ENCODE data around the gene KSR1. TPM values are rescaled to one million over a fixed set of nuclear protein-coding genes. Genes with fewer than 3 reads are reported as not detected.
"Not testable (repeated sequence)": the region's sequence is repeated elsewhere in the genome, so short reads cannot be mapped to it uniquely, and the experiment has no call there.

KSR1 gene
- total and polyA plus RNA-seq, 12 donors, result 16.0 to 50.4 (median 38.5) TPM

DNA sequence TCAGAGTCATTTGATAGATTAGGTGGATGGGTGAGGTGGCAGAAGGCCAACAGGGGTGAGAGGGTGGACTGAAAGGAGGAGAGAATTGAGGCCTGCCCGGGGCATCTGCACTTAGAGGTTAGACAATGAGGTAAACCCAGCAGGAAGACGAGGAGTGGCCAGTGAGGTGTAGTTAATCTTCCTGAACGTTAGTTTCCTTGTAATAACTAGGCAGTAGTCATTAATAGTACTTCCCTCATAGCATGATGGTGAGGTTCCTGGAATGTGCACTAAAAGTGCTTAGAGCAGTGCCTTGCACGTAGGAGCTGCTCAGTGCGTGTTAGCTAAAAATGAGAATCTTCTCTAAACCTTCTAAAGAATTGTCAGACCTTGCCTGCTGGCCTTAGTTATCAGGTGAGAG is 13.5 kb upstream of the KSR1 start:
- intact Hi-C loops (cut with DNase I), result no loop called here
- H3K9me3 ChIP-seq (replicated peaks in 1 of 3), result no peaks in the 10 kb centered on the region
- no peak for DNase-seq
- TF ChIP-seq POLR2A (IDR thresholded peaks at IDR 0.05), result no peak
- TF ChIP-seq, protein P1, sequence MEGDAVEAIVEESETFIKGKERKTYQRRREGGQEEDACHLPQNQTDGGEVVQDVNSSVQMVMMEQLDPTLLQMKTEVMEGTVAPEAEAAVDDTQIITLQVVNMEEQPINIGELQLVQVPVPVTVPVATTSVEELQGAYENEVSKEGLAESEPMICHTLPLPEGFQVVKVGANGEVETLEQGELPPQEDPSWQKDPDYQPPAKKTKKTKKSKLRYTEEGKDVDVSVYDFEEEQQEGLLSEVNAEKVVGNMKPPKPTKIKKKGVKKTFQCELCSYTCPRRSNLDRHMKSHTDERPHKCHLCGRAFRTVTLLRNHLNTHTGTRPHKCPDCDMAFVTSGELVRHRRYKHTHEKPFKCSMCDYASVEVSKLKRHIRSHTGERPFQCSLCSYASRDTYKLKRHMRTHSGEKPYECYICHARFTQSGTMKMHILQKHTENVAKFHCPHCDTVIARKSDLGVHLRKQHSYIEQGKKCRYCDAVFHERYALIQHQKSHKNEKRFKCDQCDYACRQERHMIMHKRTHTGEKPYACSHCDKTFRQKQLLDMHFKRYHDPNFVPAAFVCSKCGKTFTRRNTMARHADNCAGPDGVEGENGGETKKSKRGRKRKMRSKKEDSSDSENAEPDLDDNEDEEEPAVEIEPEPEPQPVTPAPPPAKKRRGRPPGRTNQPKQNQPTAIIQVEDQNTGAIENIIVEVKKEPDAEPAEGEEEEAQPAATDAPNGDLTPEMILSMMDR (IDR thresholded peaks at IDR 0.05), result no peak
- 37 to 64% (median 46%) methylated on average over 5 of the region's 5 CpGs for WGBS, 4 donors
- peaks cover 0 to 6% of the 10 kb centered on the region in 2 donors for H3K4me1 ChIP-seq (replicated peaks in 1 of 2)
- no peak overlapping the region for H3K4me3 ChIP-seq
- H3K36me3 ChIP-seq (replicated peaks in 1 of 2), result no peaks in the 10 kb centered on the region
- no peak overlapping the region for H3K27ac ChIP-seq
- no peaks in the 10 kb centered on the region for H3K27me3 ChIP-seq

GRCh38 chr17:27443491-27443890 is 12.8 kb upstream of the KSR1 start:
- H3K9me3 ChIP-seq (replicated peaks in 1 of 3), result no peaks in the 10 kb centered on the region
- H3K4me1 ChIP-seq (replicated peaks in 1 of 2), result peaks cover 0 to 6% of the 10 kb centered on the region in 2 donors
- no peak overlapping the region for H3K27ac ChIP-seq
- intact Hi-C loops (cut with DNase I), result no loop called here
- H3K4me3 ChIP-seq, result no peak overlapping the region
- TF ChIP-seq, protein P1 (IDR thresholded peaks at IDR 0.05), result no peak
- no peak for TF ChIP-seq POLR2A (IDR thresholded peaks at IDR 0.05)
- DNase-seq, result no peak
- no peaks in the 10 kb centered on the region for H3K27me3 ChIP-seq
- no peaks in the 10 kb centered on the region for H3K36me3 ChIP-seq (replicated peaks in 1 of 2)
- WGBS, 4 donors, result 87 to 96% (median 91%) methylated on average over 6 of the region's 6 CpGs

DNA sequence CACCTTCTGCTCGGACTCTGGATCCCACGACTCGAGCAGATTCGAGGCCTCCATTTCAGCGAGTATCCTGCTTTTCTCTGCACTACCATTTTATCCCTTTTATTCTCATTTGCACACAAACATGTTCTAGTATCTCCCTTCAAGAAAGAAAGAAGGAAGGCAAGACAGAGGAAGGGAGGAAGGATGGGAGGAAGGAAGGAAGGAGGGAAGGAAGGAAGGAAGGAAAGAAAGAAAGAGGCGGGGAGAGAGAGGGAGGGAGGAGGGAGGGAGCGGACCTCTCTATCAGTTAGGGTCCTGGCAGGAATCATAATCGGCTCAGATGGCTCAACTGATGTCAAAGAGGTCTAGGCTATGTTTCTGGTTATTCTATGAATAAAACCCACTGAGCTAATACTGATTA is 10.3 kb upstream of the KSR1 start:
- H3K4me3 ChIP-seq, result no peak overlapping the region
- no peaks in the 10 kb centered on the region for H3K9me3 ChIP-seq (replicated peaks in 1 of 3)
- intact Hi-C loops (cut with DNase I), result no loop called here
- H3K36me3 ChIP-seq (replicated peaks in 1 of 2), result no peaks in the 10 kb centered on the region
- H3K4me1 ChIP-seq (replicated peaks in 1 of 2), result peaks cover 0 to 6% of the 10 kb centered on the region in 2 donors
- no peaks in the 10 kb centered on the region for H3K27me3 ChIP-seq
- WGBS, 4 donors, result 91 to 95% (median 91%) methylated on average over 8 of the region's 8 CpGs
- peak overlapping the region in 1 of 5 donors; percentile 53 for H3K27ac ChIP-seq
- no peak for DNase-seq
- TF ChIP-seq, protein P1 (IDR thresholded peaks at IDR 0.05), result no peak
- TF ChIP-seq POLR2A (IDR thresholded peaks at IDR 0.05), result no peak

DNA sequence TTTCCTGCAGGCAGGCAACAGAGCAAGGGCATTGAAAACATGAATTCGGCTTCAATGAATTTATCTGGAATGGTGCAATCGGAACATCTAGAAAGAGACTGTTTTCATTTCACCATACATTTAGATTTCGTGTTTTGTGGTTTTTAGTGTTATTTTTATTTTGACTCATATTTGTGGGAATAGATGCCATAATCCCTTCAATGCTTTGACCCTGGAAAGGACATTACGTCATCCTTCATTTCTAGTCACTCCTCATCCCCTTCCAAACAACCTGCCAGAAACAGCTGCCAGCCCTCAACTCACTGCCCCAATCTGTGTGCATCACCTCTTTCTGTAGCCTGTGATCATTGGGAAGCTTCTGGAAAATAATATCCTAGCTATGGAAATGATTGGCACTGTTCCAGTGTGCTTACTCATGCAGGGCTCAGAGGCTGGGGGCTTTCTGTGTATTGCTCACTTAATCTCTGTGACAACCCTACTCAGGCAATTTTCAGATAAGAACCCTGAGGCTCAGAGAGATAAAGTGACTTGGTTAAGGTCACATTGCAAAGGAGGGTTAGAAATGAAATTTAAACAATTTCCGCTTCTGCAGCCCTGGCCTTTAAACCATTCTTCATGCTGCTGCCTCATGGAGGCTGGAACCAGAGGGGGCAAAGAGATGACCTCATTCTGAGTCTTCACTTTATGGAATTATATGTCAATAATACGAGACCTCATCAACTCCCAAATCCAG is 9.5 kb upstream of the KSR1 start:
- Histone ChIP-seq H3K4me1 (replicated peaks in 1 of 2) (peaks cover 0 to 6% of the 10 kb centered on the region in 2 donors), H3K27me3 (no peaks in the 10 kb centered on the region), H3K27ac (peak overlapping the region in 2 of 5 donors; percentile 38 to 53), H3K9me3 (replicated peaks in 1 of 3) (no peaks in the 10 kb centered on the region), H3K36me3 (replicated peaks in 1 of 2) (no peaks in the 10 kb centered on the region), H3K4me3 (no peak overlapping the region)
- WGBS, 4 donors, result 44 to 53% (median 49%) methylated on average over 6 of the region's 6 CpGs
- TF ChIP-seq, protein P1 (IDR thresholded peaks at IDR 0.05), result no peak
- no peak for TF ChIP-seq POLR2A (IDR thresholded peaks at IDR 0.05)
- DNase-seq, result peak in 6 of 7 donors; percentile 44 to 72 (median 58)
- intact Hi-C loops (cut with DNase I), result no loop called here

DNA sequence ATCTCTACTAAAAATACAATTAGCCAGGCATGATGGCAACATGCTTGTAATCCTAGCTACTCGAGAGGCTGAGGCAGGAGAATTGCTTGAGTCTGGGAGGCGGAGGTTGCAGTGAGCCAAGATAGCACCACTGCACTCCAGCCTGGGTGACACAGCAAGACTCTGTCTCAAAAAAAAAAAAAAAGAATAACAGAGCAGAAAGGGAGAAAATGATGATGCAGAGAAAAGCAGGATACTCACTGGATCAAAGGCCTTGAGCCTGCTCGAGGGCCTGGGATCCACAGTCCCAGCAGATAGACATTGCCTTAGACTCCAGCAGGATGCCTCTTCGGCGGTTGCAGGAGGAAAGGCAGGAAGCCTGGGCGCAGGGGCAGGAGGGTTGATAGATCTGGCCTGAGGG is 7.7 kb upstream of the KSR1 start:
- H3K4me1 ChIP-seq (replicated peaks in 1 of 2); intact Hi-C loops (cut with DNase I); DNase-seq; H3K27ac ChIP-seq; H3K9me3 ChIP-seq (replicated peaks in 1 of 3); H3K27me3 ChIP-seq; H3K36me3 ChIP-seq (replicated peaks in 1 of 2); H3K4me3 ChIP-seq: not testable (repeated sequence)
- 73 to 83% (median 77%) methylated on average over 6 of the region's 6 CpGs for WGBS, 4 donors
